ENCODE measurements around the gene ALG13. TPM values are rescaled to one million over a fixed set of nuclear protein-coding genes. Genes with fewer than 3 reads are reported as not detected.

ALG13 gene
- total RNA-seq, 1 donor from 2014 or later = 27.7 TPM

GRCh38 chrX:111661241-111661640 lies 19.7 kb upstream of the ALG13 start:
- Histone ChIP-seq H3K9ac (ENCODE audit: low read depth in 1 of 3, low read length in 3 of 3) (no peak overlapping the region), H3K36me3 (ENCODE audit: control insufficient read depth in 3 of 3, insufficient read depth in 3 of 3, low read length in 3 of 3) (no peaks in the 10 kb centered on the region), H3K27ac (ENCODE audit: low read depth, low read length) (no peak overlapping the region), H3K4me3 (ENCODE audit: low read length in 3 of 3) (no peak overlapping the region), H3K27me3 (ENCODE audit: control insufficient read depth in 3 of 3, insufficient read depth in 3 of 3, low read length in 3 of 3) (no peaks in the 10 kb centered on the region), H3K9me3 (ENCODE audit: control insufficient read depth in 3 of 3, low read length in 3 of 3) (no peaks in the 10 kb centered on the region), H3K4me1 (ENCODE audit: control insufficient read depth in 3 of 3, insufficient read depth in 3 of 3, low read length in 3 of 3) (no peaks in the 10 kb centered on the region)

- H3K4me3 ChIP-seq (ENCODE audit: low read length in 3 of 3) = no peak overlapping the region
- no peaks in the 10 kb centered on the region for H3K27me3 ChIP-seq (ENCODE audit: control insufficient read depth in 3 of 3, insufficient read depth in 3 of 3, low read length in 3 of 3)
- H3K4me1 ChIP-seq (ENCODE audit: control insufficient read depth in 3 of 3, insufficient read depth in 3 of 3, low read length in 3 of 3) = no peaks in the 10 kb centered on the region
- no peaks in the 10 kb centered on the region for H3K36me3 ChIP-seq (ENCODE audit: control insufficient read depth in 3 of 3, insufficient read depth in 3 of 3, low read length in 3 of 3)
- H3K27ac ChIP-seq (ENCODE audit: low read depth, low read length) = no peak overlapping the region
- no peak overlapping the region for H3K9ac ChIP-seq (ENCODE audit: low read depth in 1 of 3, low read length in 3 of 3)
- no peaks in the 10 kb centered on the region for H3K9me3 ChIP-seq (ENCODE audit: control insufficient read depth in 3 of 3, low read length in 3 of 3)
Measured at GRCh38 chrX:111662292-111662691, 18.7 kb upstream of the ALG13 start.

GRCh38 chrX:111671668-111672067 lies 9.3 kb upstream of the ALG13 start:
- Histone ChIP-seq H3K9me3 (ENCODE audit: control insufficient read depth in 3 of 3, low read length in 3 of 3) (no peaks in the 10 kb centered on the region), H3K27me3 (ENCODE audit: control insufficient read depth in 3 of 3, insufficient read depth in 3 of 3, low read length in 3 of 3) (peaks cover 0 to 10% (median 0%) of the 10 kb centered on the region in 3 donors), H3K4me1 (ENCODE audit: control insufficient read depth in 3 of 3, insufficient read depth in 3 of 3, low read length in 3 of 3) (no peaks in the 10 kb centered on the region), H3K4me3 (ENCODE audit: low read length in 3 of 3) (no peak overlapping the region), H3K27ac (ENCODE audit: low read depth, low read length) (no peak overlapping the region), H3K9ac (ENCODE audit: low read depth in 1 of 3, low read length in 3 of 3) (no peak overlapping the region), H3K36me3 (ENCODE audit: control insufficient read depth in 3 of 3, insufficient read depth in 3 of 3, low read length in 3 of 3) (no peaks in the 10 kb centered on the region)

- Histone ChIP-seq H3K27me3 (ENCODE audit: control insufficient read depth in 3 of 3, insufficient read depth in 3 of 3, low read length in 3 of 3) (no peaks in the 10 kb centered on the region), H3K36me3 (ENCODE audit: control insufficient read depth in 3 of 3, insufficient read depth in 3 of 3, low read length in 3 of 3) (peaks cover 0 to 11% (median 6%) of the 10 kb centered on the region in 3 donors), H3K27ac (ENCODE audit: low read depth, low read length) (no peak overlapping the region), H3K4me1 (ENCODE audit: control insufficient read depth in 3 of 3, insufficient read depth in 3 of 3, low read length in 3 of 3) (peaks cover 0 to 2% (median 0%) of the 10 kb centered on the region in 3 donors), H3K9me3 (ENCODE audit: control insufficient read depth in 3 of 3, low read length in 3 of 3) (no peaks in the 10 kb centered on the region), H3K4me3 (ENCODE audit: low read length in 3 of 3) (no peak overlapping the region), H3K9ac (ENCODE audit: low read depth in 1 of 3, low read length in 3 of 3) (no peak overlapping the region)
Measured at GRCh38 chrX:111687305-111687704, 6.3 kb downstream of the ALG13 start.

GRCh38 chrX:111695297-111695880 lies 14.4 kb downstream of the ALG13 start:
- Histone ChIP-seq H3K4me1 (ENCODE audit: control insufficient read depth in 3 of 3, insufficient read depth in 3 of 3, low read length in 3 of 3) (no peaks in the 10 kb centered on the region), H3K27me3 (ENCODE audit: control insufficient read depth in 3 of 3, insufficient read depth in 3 of 3, low read length in 3 of 3) (no peaks in the 10 kb centered on the region), H3K9me3 (ENCODE audit: control insufficient read depth in 3 of 3, low read length in 3 of 3) (no peaks in the 10 kb centered on the region), H3K4me3 (ENCODE audit: low read length in 3 of 3) (no peak overlapping the region), H3K9ac (ENCODE audit: low read depth in 1 of 3, low read length in 3 of 3) (no peak overlapping the region), H3K36me3 (ENCODE audit: control insufficient read depth in 3 of 3, insufficient read depth in 3 of 3, low read length in 3 of 3) (peaks cover 0 to 4% (median 0%) of the 10 kb centered on the region in 3 donors), H3K27ac (ENCODE audit: low read depth, low read length) (no peak overlapping the region)

- Histone ChIP-seq H3K27ac (ENCODE audit: low read depth, low read length) (no peak overlapping the region), H3K9me3 (ENCODE audit: control insufficient read depth in 3 of 3, low read length in 3 of 3) (no peaks in the 10 kb centered on the region), H3K4me1 (ENCODE audit: control insufficient read depth in 3 of 3, insufficient read depth in 3 of 3, low read length in 3 of 3) (no peaks in the 10 kb centered on the region), H3K9ac (ENCODE audit: low read depth in 1 of 3, low read length in 3 of 3) (no peak overlapping the region), H3K4me3 (ENCODE audit: low read length in 3 of 3) (no peak overlapping the region), H3K36me3 (ENCODE audit: control insufficient read depth in 3 of 3, insufficient read depth in 3 of 3, low read length in 3 of 3) (peaks cover 0 to 3% (median 2%) of the 10 kb centered on the region in 3 donors), H3K27me3 (ENCODE audit: control insufficient read depth in 3 of 3, insufficient read depth in 3 of 3, low read length in 3 of 3) (no peaks in the 10 kb centered on the region)
Measured at GRCh38 chrX:111719426-111720210, 38.6 kb downstream of the ALG13 start.

- H3K9me3 ChIP-seq (ENCODE audit: control insufficient read depth in 3 of 3, low read length in 3 of 3) = no peaks in the 10 kb centered on the region
- H3K27me3 ChIP-seq (ENCODE audit: control insufficient read depth in 3 of 3, insufficient read depth in 3 of 3, low read length in 3 of 3) = no peaks in the 10 kb centered on the region
- no peak overlapping the region for H3K27ac ChIP-seq (ENCODE audit: low read depth, low read length)
- peaks cover 0 to 8% (median 4%) of the 10 kb centered on the region in 3 donors for H3K36me3 ChIP-seq (ENCODE audit: control insufficient read depth in 3 of 3, insufficient read depth in 3 of 3, low read length in 3 of 3)
- H3K4me1 ChIP-seq (ENCODE audit: control insufficient read depth in 3 of 3, insufficient read depth in 3 of 3, low read length in 3 of 3) = no peaks in the 10 kb centered on the region
- no peak overlapping the region for H3K4me3 ChIP-seq (ENCODE audit: low read length in 3 of 3)
- H3K9ac ChIP-seq (ENCODE audit: low read depth in 1 of 3, low read length in 3 of 3) = no peak overlapping the region
Measured at GRCh38 chrX:111728096-111728495, 47.1 kb downstream of the ALG13 start.

- peaks cover 0 to 20% (median 4%) of the 10 kb centered on the region in 3 donors for H3K36me3 ChIP-seq (ENCODE audit: control insufficient read depth in 3 of 3, insufficient read depth in 3 of 3, low read length in 3 of 3)
Measured at GRCh38 chrX:111731351-111731750, 50.4 kb downstream of the ALG13 start.

GRCh38 chrX:111736571-111736970 lies 55.6 kb downstream of the ALG13 start:
- no peaks in the 10 kb centered on the region for H3K9me3 ChIP-seq (ENCODE audit: control insufficient read depth in 3 of 3, low read length in 3 of 3)
- H3K27ac ChIP-seq (ENCODE audit: low read depth, low read length) = no peak overlapping the region
- H3K36me3 ChIP-seq (ENCODE audit: control insufficient read depth in 3 of 3, insufficient read depth in 3 of 3, low read length in 3 of 3) = peaks cover 5 to 26% (median 6%) of the 10 kb centered on the region in 3 donors
- no peak overlapping the region for H3K9ac ChIP-seq (ENCODE audit: low read depth in 1 of 3, low read length in 3 of 3)
- no peaks in the 10 kb centered on the region for H3K4me1 ChIP-seq (ENCODE audit: control insufficient read depth in 3 of 3, insufficient read depth in 3 of 3, low read length in 3 of 3)
- peaks cover 0 to 3% (median 0%) of the 10 kb centered on the region in 3 donors for H3K27me3 ChIP-seq (ENCODE audit: control insufficient read depth in 3 of 3, insufficient read depth in 3 of 3, low read length in 3 of 3)
- no peak overlapping the region for H3K4me3 ChIP-seq (ENCODE audit: low read length in 3 of 3)

More at GRCh38 chrX:111731351-111731750, 50.4 kb downstream of the ALG13 start:
- Histone ChIP-seq H3K9me3 (ENCODE audit: control insufficient read depth in 3 of 3, low read length in 3 of 3) (no peaks in the 10 kb centered on the region), H3K4me3 (ENCODE audit: low read length in 3 of 3) (no peak overlapping the region), H3K27me3 (ENCODE audit: control insufficient read depth in 3 of 3, insufficient read depth in 3 of 3, low read length in 3 of 3) (peaks cover 0 to 3% (median 0%) of the 10 kb centered on the region in 3 donors), H3K9ac (ENCODE audit: low read depth in 1 of 3, low read length in 3 of 3) (no peak overlapping the region), H3K27ac (ENCODE audit: low read depth, low read length) (no peak overlapping the region), H3K4me1 (ENCODE audit: control insufficient read depth in 3 of 3, insufficient read depth in 3 of 3, low read length in 3 of 3) (no peaks in the 10 kb centered on the region)

- Histone ChIP-seq H3K27ac (ENCODE audit: low read depth, low read length) (no peak overlapping the region), H3K4me3 (ENCODE audit: low read length in 3 of 3) (no peak overlapping the region), H3K9ac (ENCODE audit: low read depth in 1 of 3, low read length in 3 of 3) (no peak overlapping the region), H3K9me3 (ENCODE audit: control insufficient read depth in 3 of 3, low read length in 3 of 3) (no peaks in the 10 kb centered on the region), H3K36me3 (ENCODE audit: control insufficient read depth in 3 of 3, insufficient read depth in 3 of 3, low read length in 3 of 3) (peaks cover 5 to 13% (median 6%) of the 10 kb centered on the region in 3 donors), H3K4me1 (ENCODE audit: control insufficient read depth in 3 of 3, insufficient read depth in 3 of 3, low read length in 3 of 3) (no peaks in the 10 kb centered on the region), H3K27me3 (ENCODE audit: control insufficient read depth in 3 of 3, insufficient read depth in 3 of 3, low read length in 3 of 3) (no peaks in the 10 kb centered on the region)
Measured at GRCh38 chrX:111742018-111742417, 61.0 kb downstream of the ALG13 start.
